Measurements from ENCODE around the gene QRFP.

Gene QRFP

DNA sequence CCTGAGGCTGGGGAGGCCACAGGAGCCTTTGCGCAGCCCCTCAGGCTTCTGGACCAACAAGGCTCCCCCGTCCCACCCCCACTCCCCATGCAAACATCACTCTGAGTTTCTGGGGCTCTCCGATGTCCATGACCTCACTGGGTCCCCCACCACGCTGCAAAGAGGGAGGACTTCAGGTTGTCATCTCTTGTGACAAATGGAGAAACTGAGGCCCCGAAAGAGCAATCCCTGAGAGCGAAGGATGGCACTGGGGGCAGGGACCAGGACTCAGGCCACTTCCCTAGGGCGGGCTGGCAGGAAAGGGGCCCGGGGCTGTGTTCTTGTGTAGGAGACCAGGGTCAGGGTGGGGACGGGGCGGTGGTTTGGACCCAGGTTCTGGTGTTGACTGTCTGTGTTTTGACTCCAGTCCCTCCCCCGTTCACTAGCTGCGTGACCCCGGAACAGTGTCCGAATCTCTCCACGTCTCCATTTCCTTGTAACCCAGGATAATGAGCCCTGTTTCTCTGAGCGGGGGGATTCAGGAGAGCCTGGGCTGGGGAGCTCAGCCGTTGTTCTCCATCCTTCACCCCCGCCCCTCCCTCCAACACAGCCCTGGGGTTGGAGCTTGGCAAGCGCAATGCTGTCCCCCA lies 28.6 kb upstream of the QRFP start:
- H3K4me3 ChIP-seq (ENCODE audit: low read length) = peak overlapping the region; percentile 67
- no peak overlapping the region for H3K9ac ChIP-seq (ENCODE audit: low read length)
- TF ChIP-seq EZH2phosphoT487 (IDR thresholded peaks at IDR 0.05; ENCODE audit: low read depth) = no peak
- TF ChIP-seq, protein P1, sequence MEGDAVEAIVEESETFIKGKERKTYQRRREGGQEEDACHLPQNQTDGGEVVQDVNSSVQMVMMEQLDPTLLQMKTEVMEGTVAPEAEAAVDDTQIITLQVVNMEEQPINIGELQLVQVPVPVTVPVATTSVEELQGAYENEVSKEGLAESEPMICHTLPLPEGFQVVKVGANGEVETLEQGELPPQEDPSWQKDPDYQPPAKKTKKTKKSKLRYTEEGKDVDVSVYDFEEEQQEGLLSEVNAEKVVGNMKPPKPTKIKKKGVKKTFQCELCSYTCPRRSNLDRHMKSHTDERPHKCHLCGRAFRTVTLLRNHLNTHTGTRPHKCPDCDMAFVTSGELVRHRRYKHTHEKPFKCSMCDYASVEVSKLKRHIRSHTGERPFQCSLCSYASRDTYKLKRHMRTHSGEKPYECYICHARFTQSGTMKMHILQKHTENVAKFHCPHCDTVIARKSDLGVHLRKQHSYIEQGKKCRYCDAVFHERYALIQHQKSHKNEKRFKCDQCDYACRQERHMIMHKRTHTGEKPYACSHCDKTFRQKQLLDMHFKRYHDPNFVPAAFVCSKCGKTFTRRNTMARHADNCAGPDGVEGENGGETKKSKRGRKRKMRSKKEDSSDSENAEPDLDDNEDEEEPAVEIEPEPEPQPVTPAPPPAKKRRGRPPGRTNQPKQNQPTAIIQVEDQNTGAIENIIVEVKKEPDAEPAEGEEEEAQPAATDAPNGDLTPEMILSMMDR (IDR thresholded peaks at IDR 0.05; ENCODE audit: low read depth, low read length) = no peak
- no peaks in the 10 kb centered on the region for H3K36me3 ChIP-seq (replicated peaks; ENCODE audit: low read depth, low read length)
- H3K79me2 ChIP-seq (ENCODE audit: low read length) = no peaks in the 10 kb centered on the region
- no peak overlapping the region for H2AFZ ChIP-seq (ENCODE audit: low read depth, low read length)
- no peak overlapping the region for H3K27ac ChIP-seq (ENCODE audit: low read length)
- H3K4me2 ChIP-seq (ENCODE audit: low read length) = peak overlapping the region; percentile 86
- H3K27me3 ChIP-seq (ENCODE audit: low read depth, low read length) = peaks cover 43% of the 10 kb centered on the region
- no peaks in the 10 kb centered on the region for H4K20me1 ChIP-seq (ENCODE audit: insufficient read depth, low read length)
- no peaks in the 10 kb centered on the region for H3K9me3 ChIP-seq (ENCODE audit: insufficient read depth, low read length)
- peaks cover 48% of the 10 kb centered on the region for H3K4me1 ChIP-seq (ENCODE audit: low read length)

DNA sequence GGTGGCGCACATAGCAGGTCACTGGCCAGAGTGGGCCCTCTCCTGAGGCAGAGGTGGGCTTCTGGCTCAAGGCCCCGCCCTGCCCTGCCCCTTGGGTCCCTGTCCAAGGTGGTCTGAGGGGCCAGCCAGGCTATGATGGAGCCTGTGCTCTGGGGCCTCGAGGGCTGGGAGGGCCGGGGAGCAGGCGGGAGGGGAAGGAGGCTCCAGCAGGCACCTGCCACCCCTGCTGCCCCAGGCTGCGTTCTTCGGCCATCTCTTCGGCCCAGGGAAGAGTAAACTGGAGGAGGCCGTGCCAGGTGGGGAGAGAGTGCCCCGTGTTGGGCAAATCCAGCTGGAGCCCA lies 27.8 kb upstream of the QRFP start:
- Histone ChIP-seq H2AFZ (ENCODE audit: low read depth, low read length) (no peak overlapping the region), H3K4me3 (ENCODE audit: low read length) (no peak overlapping the region), H4K20me1 (ENCODE audit: insufficient read depth, low read length) (no peaks in the 10 kb centered on the region), H3K27me3 (ENCODE audit: low read depth, low read length) (peaks cover 43% of the 10 kb centered on the region), H3K27ac (ENCODE audit: low read length) (no peak overlapping the region), H3K4me2 (ENCODE audit: low read length) (no peak overlapping the region), H3K36me3 (replicated peaks; ENCODE audit: low read depth, low read length) (no peaks in the 10 kb centered on the region), H3K9ac (ENCODE audit: low read length) (no peak overlapping the region), H3K79me2 (ENCODE audit: low read length) (no peaks in the 10 kb centered on the region), H3K9me3 (ENCODE audit: insufficient read depth, low read length) (no peaks in the 10 kb centered on the region), H3K4me1 (ENCODE audit: low read length) (peaks cover 41% of the 10 kb centered on the region)
- no peak for TF ChIP-seq EZH2phosphoT487 (IDR thresholded peaks at IDR 0.05; ENCODE audit: low read depth)
- TF ChIP-seq, protein P1 (IDR thresholded peaks at IDR 0.05; ENCODE audit: low read depth, low read length) = no peak

DNA sequence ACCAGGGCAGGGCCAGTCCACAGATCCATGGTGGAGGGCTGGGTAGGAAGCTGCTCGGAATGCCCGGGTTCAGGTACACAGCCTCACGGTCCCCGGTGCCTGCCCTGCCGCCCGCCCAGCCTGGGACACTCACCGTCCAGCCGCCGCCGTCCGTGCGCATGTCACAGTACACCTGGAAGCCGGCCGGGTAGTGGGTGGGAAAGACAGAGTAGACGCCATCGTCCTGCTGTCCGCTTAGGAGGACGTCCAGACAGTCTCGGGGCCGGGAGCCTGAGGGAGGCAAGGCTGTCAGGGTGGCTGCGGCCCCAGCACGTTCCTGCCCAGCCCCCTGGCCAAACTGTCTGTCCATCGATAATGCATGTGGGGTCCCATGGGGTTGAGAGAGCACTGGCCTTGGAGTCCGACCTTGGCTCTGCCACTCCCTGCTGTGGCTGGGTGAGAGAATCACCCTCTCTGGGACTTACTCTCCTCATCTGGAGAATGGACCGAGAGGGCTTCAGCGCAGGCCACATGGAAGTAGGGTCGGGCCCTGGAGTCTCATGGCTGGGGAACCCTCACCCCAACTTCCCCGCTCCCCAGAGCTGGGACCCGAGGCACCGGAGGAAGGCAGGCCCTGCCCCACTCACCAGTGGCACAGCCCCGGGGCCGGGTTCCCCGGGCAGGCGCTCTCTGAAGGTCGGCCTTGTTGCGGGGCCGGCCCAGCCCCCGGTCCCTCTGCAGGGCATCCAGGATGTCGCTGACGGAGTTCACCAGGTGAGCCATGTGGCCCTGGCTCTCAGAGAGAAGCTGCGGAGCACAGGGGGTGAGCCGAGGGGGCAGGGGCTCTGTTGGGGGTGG lies 27.2 kb upstream of the QRFP start:
- H3K4me2 ChIP-seq (ENCODE audit: low read length) = no peak overlapping the region
- peaks cover 43% of the 10 kb centered on the region for H3K27me3 ChIP-seq (ENCODE audit: low read depth, low read length)
- no peak overlapping the region for H3K4me3 ChIP-seq (ENCODE audit: low read length)
- no peak overlapping the region for H3K27ac ChIP-seq (ENCODE audit: low read length)
- no peaks in the 10 kb centered on the region for H4K20me1 ChIP-seq (ENCODE audit: insufficient read depth, low read length)
- no peak overlapping the region for H2AFZ ChIP-seq (ENCODE audit: low read depth, low read length)
- H3K4me1 ChIP-seq (ENCODE audit: low read length) = peaks cover 36% of the 10 kb centered on the region
- H3K79me2 ChIP-seq (ENCODE audit: low read length) = no peaks in the 10 kb centered on the region
- H3K9ac ChIP-seq (ENCODE audit: low read length) = no peak overlapping the region
- no peaks in the 10 kb centered on the region for H3K36me3 ChIP-seq (replicated peaks; ENCODE audit: low read depth, low read length)
- no peak for TF ChIP-seq EZH2phosphoT487 (IDR thresholded peaks at IDR 0.05; ENCODE audit: low read depth)
- TF ChIP-seq, protein P1 (IDR thresholded peaks at IDR 0.05; ENCODE audit: low read depth, low read length) = no peak
- H3K9me3 ChIP-seq (ENCODE audit: insufficient read depth, low read length) = no peaks in the 10 kb centered on the region

DNA sequence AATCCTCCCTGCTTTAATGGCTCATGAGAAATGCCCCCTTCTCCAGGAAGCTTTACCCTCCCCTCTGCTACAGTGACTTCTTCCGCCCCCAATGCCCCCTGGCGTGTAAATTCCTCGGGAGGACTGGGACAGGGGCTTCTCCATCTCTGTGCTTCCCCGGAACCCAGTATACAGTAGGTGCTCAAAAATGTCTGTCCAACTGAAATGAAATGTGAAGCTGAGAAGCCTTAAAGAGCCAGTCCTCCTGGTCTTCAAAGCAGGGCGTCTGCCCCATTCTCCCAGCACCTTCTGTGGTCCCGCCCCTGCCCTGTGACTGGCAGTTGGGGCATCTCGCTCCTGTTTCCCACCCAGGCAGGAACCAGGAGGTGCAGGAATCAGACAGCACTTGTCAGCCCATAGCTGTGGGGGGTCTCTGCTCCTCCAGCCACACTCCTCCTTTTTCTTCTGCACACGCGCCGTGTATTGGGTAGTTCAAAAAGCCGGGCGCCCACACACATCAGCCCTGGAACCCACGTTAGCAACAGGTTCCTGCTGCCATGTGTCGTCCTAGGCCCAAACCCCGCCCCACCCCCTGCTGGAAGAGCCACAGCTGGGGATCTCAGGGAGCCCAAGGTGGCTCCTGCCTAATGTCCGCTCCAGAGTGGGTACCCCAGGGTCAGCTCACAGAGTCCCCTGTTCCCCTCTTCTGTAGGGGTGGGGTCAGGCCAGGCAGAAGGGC lies 26.4 kb upstream of the QRFP start:
- H3K4me2 ChIP-seq (ENCODE audit: low read length) = no peak overlapping the region
- H4K20me1 ChIP-seq (ENCODE audit: insufficient read depth, low read length) = no peaks in the 10 kb centered on the region

More for the DNA sequence above, 26.4 kb upstream of the QRFP start:
- no peaks in the 10 kb centered on the region for H3K36me3 ChIP-seq (replicated peaks; ENCODE audit: low read depth, low read length)
- TF ChIP-seq, protein P1 (IDR thresholded peaks at IDR 0.05; ENCODE audit: low read depth, low read length) = no peak
- no peak for TF ChIP-seq EZH2phosphoT487 (IDR thresholded peaks at IDR 0.05; ENCODE audit: low read depth)
- H3K79me2 ChIP-seq (ENCODE audit: low read length) = no peaks in the 10 kb centered on the region
- no peak overlapping the region for H3K9ac ChIP-seq (ENCODE audit: low read length)
- H3K27me3 ChIP-seq (ENCODE audit: low read depth, low read length) = peaks cover 43% of the 10 kb centered on the region
- H3K27ac ChIP-seq (ENCODE audit: low read length) = no peak overlapping the region
- no peaks in the 10 kb centered on the region for H3K9me3 ChIP-seq (ENCODE audit: insufficient read depth, low read length)
- H3K4me1 ChIP-seq (ENCODE audit: low read length) = peaks cover 28% of the 10 kb centered on the region
- H3K4me3 ChIP-seq (ENCODE audit: low read length) = no peak overlapping the region
- no peak overlapping the region for H2AFZ ChIP-seq (ENCODE audit: low read depth, low read length)
